Activated CD4-positive, alpha-beta T cell treated with anti-CD3 and anti-CD28 coated beads for 36 hours (primary cell): Measurements from ENCODE around the gene FTMT. TPM values are rescaled to one million over a fixed set of nuclear protein-coding genes. Genes with fewer than 3 reads are reported as not detected.

ENCODE experiments used
- ATAC-seq: fragments of 200-7000 bp; cut with Tn5 transposase; one replicate; pipeline ENCODE4 v1.10.0; 2021; ENCODE audit warnings: mild to moderate bottlenecking, moderate library complexity
- CTCF ChIA-PET: fragments of 350-600 bp; sonication (Branson Sonifier 250); formaldehyde crosslinking; loops from one replicate; lab custom pipeline; 2021; ENCODE audit warnings: antibody characterized with exemption; lab: Charles Lee
- POLR2A ChIA-PET: fragments of 350-600 bp; sonication (Branson Sonifier 250); formaldehyde crosslinking; loops from one replicate; lab custom pipeline; 2021; ENCODE audit warnings: antibody characterized with exemption, inconsistent platforms; lab: Charles Lee
- DNase-seq: peaks from one replicate; pipeline ENCODE4 v3.0.0-alpha.2; 2020
- H3K27ac Mint-ChIP-seq: one replicate; pipeline ENCODE4 v1.8.0; 2021; ENCODE audit warnings: mixed read lengths
- H3K27me3 Mint-ChIP-seq: one replicate; pipeline ENCODE4 v1.8.0; 2021; ENCODE audit warnings: mixed read lengths
- H3K36me3 Mint-ChIP-seq: one replicate; pipeline ENCODE4 v1.8.0; 2021; ENCODE audit warnings: low read depth, mixed read lengths
- H3K4me1 Mint-ChIP-seq: one replicate; pipeline ENCODE4 v1.8.0; 2021; ENCODE audit warnings: mixed read lengths
- H3K4me3 Mint-ChIP-seq: one replicate; pipeline ENCODE4 v1.8.0; 2021; ENCODE audit warnings: mild to moderate bottlenecking, moderate library complexity, mixed read lengths
- H3K9me3 Mint-ChIP-seq: one replicate; pipeline ENCODE4 v1.8.0; 2021; ENCODE audit warnings: low read depth, mixed read lengths
- intact Hi-C, 2 experiments: fragments of 100-400 bp; cut with DNase I in 1 of 2; cut with micrococcal nuclease in 1 of 2; formaldehyde crosslinking; loops; one replicate each; pipeline versions ENCODE4 v1.14.2 to v1.15.1; 2022 to 2024; cut with DNase I, micrococcal nuclease
- total RNA-seq, 2 experiments: library from RNA; stranded (reverse); gene quantifications; one replicate each; pipeline ENCODE4 v1.2.3, GENCODE V29; 2021

The FTMT gene
- total RNA-seq, 2 experiments from 2014 or later = not detected

DNA sequence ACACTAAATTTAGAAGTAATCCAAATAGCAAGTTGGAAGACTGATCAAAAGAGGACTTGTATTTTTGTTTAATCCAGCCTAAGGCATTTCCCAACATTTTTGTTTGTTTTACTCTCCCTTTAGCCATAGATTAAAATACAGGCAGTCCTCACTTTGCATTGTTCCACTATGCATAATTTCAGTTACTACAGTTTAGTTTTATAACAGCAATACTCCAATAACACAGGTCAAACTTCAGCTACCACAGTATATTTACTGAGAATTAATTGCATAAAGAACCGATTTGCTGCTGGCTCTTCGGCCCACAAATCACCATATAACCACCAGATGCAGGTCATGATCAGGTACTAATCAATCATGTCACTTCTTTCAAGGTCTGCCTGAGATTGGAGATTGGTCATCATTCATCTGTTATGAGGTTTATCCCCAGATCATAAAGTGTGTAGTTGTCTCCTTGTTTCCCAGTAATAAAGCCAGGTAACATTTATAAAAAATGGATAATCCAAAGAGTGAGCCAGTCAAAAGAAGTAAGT lies 12.1 kb downstream of the FTMT start:
- Mint-ChIP-seq H3K36me3 (no peaks in the 10 kb centered on the region), H3K4me3 (no peak overlapping the region), H3K27me3 (peaks cover 13% of the 10 kb centered on the region), H3K27ac (no peak overlapping the region), H3K4me1 (no peaks in the 10 kb centered on the region), H3K9me3 (no peaks in the 10 kb centered on the region)
- no peak for ATAC-seq
- ChIA-PET CTCF (no interaction called here), POLR2A (no interaction called here)
- no peak for DNase-seq
- intact Hi-C loops = no loop called here

- CTCF ChIA-PET = no interaction called here
Observed at GRCh38 chr5:121867403-121867802, 15.7 kb downstream of the FTMT start.

DNA sequence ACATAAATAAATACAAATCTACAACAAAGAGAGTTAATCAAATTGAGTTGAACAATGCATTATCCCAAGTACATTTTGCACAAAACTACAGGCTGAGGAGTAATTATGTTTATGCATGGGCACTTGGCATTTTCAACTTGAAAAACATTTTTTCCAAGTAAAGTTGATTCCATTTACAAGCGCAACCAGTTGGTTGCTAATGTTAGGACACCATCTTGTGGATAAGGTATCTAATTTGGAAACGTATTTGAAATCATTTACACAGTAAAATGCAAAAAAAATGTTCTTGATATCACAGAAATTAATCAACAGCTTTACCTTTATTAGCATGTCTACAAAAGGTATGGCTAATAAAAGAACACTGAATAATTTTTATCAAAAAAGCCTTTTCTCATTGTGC lies 18.8 kb downstream of the FTMT start:
- H3K27me3 Mint-ChIP-seq = peaks cover 6% of the 10 kb centered on the region
- no peak for DNase-seq
- CTCF ChIA-PET = no interaction called here
- no peaks in the 10 kb centered on the region for H3K36me3 Mint-ChIP-seq
- intact Hi-C loops = no loop called here
- H3K4me3 Mint-ChIP-seq = no peak overlapping the region
- no peaks in the 10 kb centered on the region for H3K4me1 Mint-ChIP-seq
- no peaks in the 10 kb centered on the region for H3K9me3 Mint-ChIP-seq
- no peak overlapping the region for H3K27ac Mint-ChIP-seq
- POLR2A ChIA-PET = no interaction called here
- no peak for ATAC-seq

More at GRCh38 chr5:121867403-121867802, 15.7 kb downstream of the FTMT start:
- POLR2A ChIA-PET = no interaction called here
- H3K27me3 Mint-ChIP-seq = peaks cover 6% of the 10 kb centered on the region
- no peak overlapping the region for H3K27ac Mint-ChIP-seq
- H3K36me3 Mint-ChIP-seq = no peaks in the 10 kb centered on the region
- intact Hi-C loops = no loop called here
- no peak overlapping the region for H3K4me3 Mint-ChIP-seq
- ATAC-seq = no peak
- DNase-seq = no peak
- no peaks in the 10 kb centered on the region for H3K9me3 Mint-ChIP-seq
- H3K4me1 Mint-ChIP-seq = no peaks in the 10 kb centered on the region

GRCh38 chr5:121872856-121873255 lies 21.2 kb downstream of the FTMT start:
- H3K4me1 Mint-ChIP-seq = no peaks in the 10 kb centered on the region
- ATAC-seq (no peak), DNase-seq (no peak)
- no peak overlapping the region for H3K4me3 Mint-ChIP-seq
- H3K36me3 Mint-ChIP-seq = no peaks in the 10 kb centered on the region
- intact Hi-C loops = no loop called here
- POLR2A ChIA-PET = no interaction called here
- CTCF ChIA-PET = no interaction called here
- H3K27ac Mint-ChIP-seq = no peak overlapping the region
- no peaks in the 10 kb centered on the region for H3K27me3 Mint-ChIP-seq
- no peaks in the 10 kb centered on the region for H3K9me3 Mint-ChIP-seq

DNA sequence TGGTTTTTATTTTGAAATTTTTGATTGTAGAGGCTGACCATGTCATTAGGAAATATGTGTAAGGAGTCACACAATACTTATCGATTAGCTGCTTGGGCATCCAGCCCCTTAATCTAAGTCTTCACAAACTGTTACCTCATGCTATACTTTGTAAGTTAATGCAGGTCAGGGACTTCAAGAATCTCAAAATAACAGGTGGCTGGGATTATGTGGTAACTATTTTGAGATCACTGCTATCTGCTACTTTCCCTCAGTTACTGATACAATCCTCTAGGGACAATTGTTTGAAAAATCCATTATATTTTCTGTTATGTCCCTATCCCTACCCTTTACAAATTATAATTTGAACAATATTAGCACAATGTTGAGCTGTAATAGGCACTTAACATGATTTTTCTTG lies 21.7 kb downstream of the FTMT start:
- DNase-seq (no peak), ATAC-seq (no peak)
- Mint-ChIP-seq H3K4me3 (no peak overlapping the region), H3K9me3 (no peaks in the 10 kb centered on the region), H3K27me3 (no peaks in the 10 kb centered on the region), H3K27ac (no peak overlapping the region), H3K36me3 (no peaks in the 10 kb centered on the region), H3K4me1 (no peaks in the 10 kb centered on the region)
- intact Hi-C loops = no loop called here
- ChIA-PET CTCF (no interaction called here), POLR2A (no interaction called here)

DNA sequence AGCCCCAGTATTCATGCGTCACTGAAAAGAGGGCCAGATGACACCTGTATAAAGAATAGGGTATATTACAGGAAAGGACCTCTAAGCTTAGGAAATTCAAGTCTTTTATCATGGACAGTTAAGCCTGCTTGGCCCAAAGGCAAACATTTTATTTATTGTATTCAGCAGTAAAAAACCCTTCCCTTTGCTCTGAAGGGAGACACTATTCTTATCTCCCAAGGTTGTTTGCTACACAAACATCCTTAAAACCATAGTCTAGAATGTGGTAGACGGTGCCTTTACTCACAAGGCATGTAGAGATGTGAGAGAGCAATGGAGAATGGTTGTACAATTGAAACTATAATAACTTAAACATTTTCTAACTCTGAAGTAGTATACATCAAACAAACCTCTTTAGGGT lies 33.9 kb downstream of the FTMT start:
- Mint-ChIP-seq H3K9me3 (no peaks in the 10 kb centered on the region), H3K4me3 (no peak overlapping the region), H3K4me1 (no peaks in the 10 kb centered on the region), H3K27ac (no peak overlapping the region), H3K36me3 (no peaks in the 10 kb centered on the region), H3K27me3 (peaks cover 6% of the 10 kb centered on the region)
- CTCF ChIA-PET = no interaction called here
- DNase-seq (no peak), ATAC-seq (no peak)
- intact Hi-C loops = no loop called here
- POLR2A ChIA-PET = no interaction called here

DNA sequence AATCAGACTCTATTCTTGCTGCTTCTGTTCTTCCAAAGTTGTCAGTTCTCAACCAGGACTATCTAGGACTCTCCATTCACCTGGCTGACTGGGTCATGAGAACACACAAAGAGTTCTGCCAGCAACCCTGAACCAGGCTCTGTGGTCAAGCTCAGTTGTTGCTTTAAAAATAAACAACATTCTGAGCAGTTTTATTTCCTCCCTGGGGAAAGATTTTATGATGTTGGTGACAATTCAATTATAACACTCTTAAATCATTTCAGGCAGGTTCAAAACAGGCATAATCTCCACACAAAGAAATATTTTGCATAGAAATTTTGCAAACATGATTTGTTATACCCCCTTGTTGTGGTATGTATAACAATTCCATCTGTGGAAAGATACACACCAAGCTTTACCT lies 36.0 kb downstream of the FTMT start:
- intact Hi-C loops = no loop called here
- Mint-ChIP-seq H3K4me1 (no peaks in the 10 kb centered on the region), H3K27ac (no peak overlapping the region), H3K9me3 (no peaks in the 10 kb centered on the region), H3K27me3 (peaks cover 6% of the 10 kb centered on the region), H3K4me3 (no peak overlapping the region), H3K36me3 (no peaks in the 10 kb centered on the region)
- ATAC-seq (no peak), DNase-seq (no peak)
- ChIA-PET CTCF (no interaction called here), POLR2A (no interaction called here)

- intact Hi-C loops = no loop called here
- H3K4me1 Mint-ChIP-seq = no peaks in the 10 kb centered on the region
- ATAC-seq (no peak), DNase-seq (no peak)
- POLR2A ChIA-PET = no interaction called here
- H3K27me3 Mint-ChIP-seq = peaks cover 6% of the 10 kb centered on the region
- no peak overlapping the region for H3K4me3 Mint-ChIP-seq
- CTCF ChIA-PET = no interaction called here
- no peaks in the 10 kb centered on the region for H3K9me3 Mint-ChIP-seq
- H3K27ac Mint-ChIP-seq = no peak overlapping the region
- H3K36me3 Mint-ChIP-seq = no peaks in the 10 kb centered on the region
Observed at GRCh38 chr5:121890297-121890858, 38.7 kb downstream of the FTMT start.

- Mint-ChIP-seq H3K9me3 (no peaks in the 10 kb centered on the region), H3K36me3 (no peaks in the 10 kb centered on the region), H3K4me3 (no peak overlapping the region), H3K27ac (no peak overlapping the region), H3K4me1 (no peaks in the 10 kb centered on the region), H3K27me3 (no peaks in the 10 kb centered on the region)
- intact Hi-C loops = no loop called here
- ATAC-seq = no peak
- POLR2A ChIA-PET = no interaction called here
- CTCF ChIA-PET = no interaction called here
- DNase-seq = no peak
Observed at GRCh38 chr5:121897341-121897740, 45.7 kb downstream of the FTMT start.

GRCh38 chr5:121899346-121899745 lies 47.7 kb downstream of the FTMT start:
- Mint-ChIP-seq H3K9me3 (no peaks in the 10 kb centered on the region), H3K4me3 (no peak overlapping the region), H3K27ac (no peak overlapping the region), H3K4me1 (no peaks in the 10 kb centered on the region), H3K36me3 (no peaks in the 10 kb centered on the region), H3K27me3 (no peaks in the 10 kb centered on the region)
- no peak for ATAC-seq
- CTCF ChIA-PET = no interaction called here
- POLR2A ChIA-PET = no interaction called here
- intact Hi-C loops = no loop called here
- DNase-seq = no peak
